K562 treated with DMSO at 1 percent for 4 hours (cell line): ENCODE data around the gene ANO4. TPM values are rescaled to one million over a fixed set of nuclear protein-coding genes. Genes with fewer than 3 reads are reported as not detected.

Experiments
- total RNA-seq: library from RNA; unstranded; fragments of 300-600 nt; gene quantifications from 2 replicates; pipeline ENCODE4 v1.2.3, GENCODE V29; 2022; ENCODE audit not compliant: insufficient read depth

ANO4 gene
- not detected in 2 replicates for total RNA-seq

DNA sequence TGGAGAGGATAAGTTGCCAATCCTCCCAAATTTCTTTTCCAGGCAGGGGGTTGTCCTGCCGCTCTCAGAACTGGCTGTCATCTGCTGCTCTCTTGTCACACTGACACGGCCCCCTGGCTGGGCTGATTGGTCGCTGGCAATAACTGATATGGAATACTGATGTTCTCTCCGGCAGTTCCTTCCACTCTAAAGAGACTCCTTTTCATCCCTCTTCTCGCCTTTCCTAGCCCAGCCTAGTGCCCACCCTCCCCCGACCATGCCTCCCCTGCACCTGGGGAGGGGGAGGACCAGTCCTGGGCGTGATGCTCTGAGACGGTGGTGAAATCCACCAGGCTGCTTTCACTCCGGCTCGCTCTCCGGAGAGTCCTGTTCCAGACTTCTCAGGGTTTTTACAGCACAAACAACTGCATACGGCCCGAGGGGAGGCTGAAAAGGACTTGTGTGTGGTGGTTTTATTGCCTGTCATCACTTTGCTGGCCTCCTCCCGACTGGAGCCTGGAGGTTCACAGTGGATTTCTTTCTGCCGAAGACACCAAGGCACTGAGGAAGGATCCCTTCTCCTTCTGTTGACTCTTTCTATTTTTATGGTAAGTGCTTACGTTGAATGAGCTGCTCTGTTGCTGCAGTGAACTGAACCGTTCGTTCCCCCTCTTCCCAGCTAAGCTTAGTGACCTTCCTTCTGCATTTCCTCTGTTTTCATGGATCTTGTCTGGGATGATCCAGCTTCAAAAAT, at the start of gene ANO4:
Gene ANO4 (plus strand): TSS at position 336 of the 733 bp plus-strand sequence. CDS start 107,010 bp downstream, outside the sequence.

Other genes starting within 250 kb of the ANO4 start
- 3.6 and 3.7 TPM in 2 replicates for gene GAS2L3, start 221.1 kb upstream of the ANO4 start, total RNA-seq